Measurements from ENCODE around the gene GPATCH8. TPM values are rescaled to one million over a fixed set of nuclear protein-coding genes. Genes with fewer than 3 reads are reported as not detected.

The GPATCH8 gene
- polyA plus RNA-seq, 1 donor (not counting 4 experiments of a cell fraction or from before 2014, with no cell fraction given), result 15.1 TPM

GRCh38 chr17:44502598-44503146 is 534 bp downstream of the GPATCH8 start:
- peak overlapping the region; percentile 65 for H3K4me2 ChIP-seq (ENCODE audit: control insufficient read depth, extremely low read depth, insufficient read depth, low read depth, low read length)
- FAIRE-seq, result peak; percentile 46
- peak overlapping the region; percentile 98 for H2AFZ ChIP-seq (ENCODE audit: control insufficient read depth, low read length)

DNA sequence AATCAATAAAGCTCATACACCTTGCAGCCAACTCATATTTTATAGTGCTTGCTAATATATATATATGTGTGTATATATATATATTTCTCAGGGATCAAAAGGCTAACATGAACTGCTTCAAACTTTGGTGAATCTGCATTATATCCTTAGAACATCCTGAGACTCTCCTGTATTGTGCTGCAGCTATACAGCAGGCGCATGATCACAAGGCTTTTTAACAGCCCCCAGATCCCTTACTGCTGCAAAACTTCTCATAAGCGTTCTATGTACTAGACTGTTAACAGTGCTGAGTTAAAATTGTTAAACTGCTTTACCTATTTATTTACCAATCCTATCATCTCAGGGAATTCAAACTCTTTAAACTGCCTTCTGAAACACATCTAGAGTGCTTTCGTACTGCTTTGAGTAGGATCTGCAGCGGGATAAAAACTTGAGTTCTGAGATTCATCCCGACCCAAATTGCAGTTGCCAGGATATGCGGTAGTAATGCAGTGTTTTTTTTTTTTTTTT is 1.3 kb downstream of the GPATCH8 start:
- peaks cover 4% of the 10 kb centered on the region for H4K20me1 ChIP-seq (ENCODE audit: control insufficient read depth, extremely low read depth, insufficient read depth, low read length)
- FAIRE-seq, result no peak
- peak overlapping the region; percentile 98 for H3K9ac ChIP-seq (ENCODE audit: control insufficient read depth, extremely low read depth, insufficient read depth, low read length)
- no peaks in the 10 kb centered on the region for H3K27me3 ChIP-seq (ENCODE audit: control insufficient read depth, extremely low read depth, insufficient read depth, low read length)
- no peaks in the 10 kb centered on the region for H3K36me3 ChIP-seq (ENCODE audit: control insufficient read depth in 2 of 2, extremely low read depth in 1 of 2, insufficient read depth in 2 of 2, low read length in 2 of 2)
- peak overlapping the region; percentile 65 for H3K4me2 ChIP-seq (ENCODE audit: control insufficient read depth, extremely low read depth, insufficient read depth, low read depth, low read length)
- no peak for DNase-seq (ENCODE audit: low read depth, low spot score)
- peaks cover 20% of the 10 kb centered on the region for H3K4me1 ChIP-seq (ENCODE audit: control insufficient read depth, extremely low read depth, insufficient read depth, low read length)
- dilution Hi-C loops (cut with MboI; ENCODE audit: extremely low pct_ligation_motif_present, low sequenced_read_pairs), result no loop called here
- peak overlapping the region; percentile 93 for H3K27ac ChIP-seq (ENCODE audit: control insufficient read depth, insufficient read depth, low read length)
- no peak overlapping the region for H2AFZ ChIP-seq (ENCODE audit: control insufficient read depth, low read length)
- peak overlapping the region; percentile 76 to 93 (median 88) for H3K4me3 ChIP-seq (ENCODE audit: control insufficient read depth in 2 of 3, extremely low read depth in 1 of 3, insufficient read depth in 2 of 3, low read depth in 1 of 3, low read length in 3 of 3)
- H3K9me3 ChIP-seq (ENCODE audit: control insufficient read depth, low read depth, low read length), result no peaks in the 10 kb centered on the region
- peaks cover 61% of the 10 kb centered on the region for H3K79me2 ChIP-seq (ENCODE audit: control insufficient read depth, insufficient read depth, low read length)
- no peak for TF ChIP-seq EZH2 (IDR thresholded peaks at IDR 0.05; ENCODE audit: low read length)
- TF ChIP-seq, protein P1, sequence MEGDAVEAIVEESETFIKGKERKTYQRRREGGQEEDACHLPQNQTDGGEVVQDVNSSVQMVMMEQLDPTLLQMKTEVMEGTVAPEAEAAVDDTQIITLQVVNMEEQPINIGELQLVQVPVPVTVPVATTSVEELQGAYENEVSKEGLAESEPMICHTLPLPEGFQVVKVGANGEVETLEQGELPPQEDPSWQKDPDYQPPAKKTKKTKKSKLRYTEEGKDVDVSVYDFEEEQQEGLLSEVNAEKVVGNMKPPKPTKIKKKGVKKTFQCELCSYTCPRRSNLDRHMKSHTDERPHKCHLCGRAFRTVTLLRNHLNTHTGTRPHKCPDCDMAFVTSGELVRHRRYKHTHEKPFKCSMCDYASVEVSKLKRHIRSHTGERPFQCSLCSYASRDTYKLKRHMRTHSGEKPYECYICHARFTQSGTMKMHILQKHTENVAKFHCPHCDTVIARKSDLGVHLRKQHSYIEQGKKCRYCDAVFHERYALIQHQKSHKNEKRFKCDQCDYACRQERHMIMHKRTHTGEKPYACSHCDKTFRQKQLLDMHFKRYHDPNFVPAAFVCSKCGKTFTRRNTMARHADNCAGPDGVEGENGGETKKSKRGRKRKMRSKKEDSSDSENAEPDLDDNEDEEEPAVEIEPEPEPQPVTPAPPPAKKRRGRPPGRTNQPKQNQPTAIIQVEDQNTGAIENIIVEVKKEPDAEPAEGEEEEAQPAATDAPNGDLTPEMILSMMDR (optimal IDR thresholded peaks at IDR 0.05 in 1 of 3, IDR thresholded peaks at IDR 0.05 in 1 of 3, conservative IDR thresholded peaks at IDR 0.05 in 1 of 3; ENCODE audit: extremely low read depth in 1 of 3, insufficient read depth in 2 of 3, low read length in 3 of 3), result no peak
- H3K9me1 ChIP-seq (ENCODE audit: control insufficient read depth, extremely low read depth, insufficient read depth, low read length), result no peaks in the 10 kb centered on the region

More at GRCh38 chr17:44502598-44503146, 534 bp downstream of the GPATCH8 start:
- H3K9me1 ChIP-seq (ENCODE audit: control insufficient read depth, extremely low read depth, insufficient read depth, low read length), result no peaks in the 10 kb centered on the region
- H4K20me1 ChIP-seq (ENCODE audit: control insufficient read depth, extremely low read depth, insufficient read depth, low read length), result peaks cover 4% of the 10 kb centered on the region
- no peak for TF ChIP-seq EZH2 (IDR thresholded peaks at IDR 0.05; ENCODE audit: low read length)
- TF ChIP-seq, protein P1 (optimal IDR thresholded peaks at IDR 0.05 in 1 of 3, IDR thresholded peaks at IDR 0.05 in 1 of 3, conservative IDR thresholded peaks at IDR 0.05 in 1 of 3; ENCODE audit: extremely low read depth in 1 of 3, insufficient read depth in 2 of 3, low read length in 3 of 3), result no peak
- no peaks in the 10 kb centered on the region for H3K9me3 ChIP-seq (ENCODE audit: control insufficient read depth, low read depth, low read length)
- H3K4me1 ChIP-seq (ENCODE audit: control insufficient read depth, extremely low read depth, insufficient read depth, low read length), result peaks cover 20% of the 10 kb centered on the region
- DNase-seq (ENCODE audit: low read depth, low spot score), result no peak
- peak overlapping the region; percentile 93 for H3K27ac ChIP-seq (ENCODE audit: control insufficient read depth, insufficient read depth, low read length)
- peak overlapping the region; percentile 76 to 93 (median 88) for H3K4me3 ChIP-seq (ENCODE audit: control insufficient read depth in 2 of 3, extremely low read depth in 1 of 3, insufficient read depth in 2 of 3, low read depth in 1 of 3, low read length in 3 of 3)
- dilution Hi-C loops (cut with MboI; ENCODE audit: extremely low pct_ligation_motif_present, low sequenced_read_pairs), result no loop called here
- no peaks in the 10 kb centered on the region for H3K36me3 ChIP-seq (ENCODE audit: control insufficient read depth in 2 of 2, extremely low read depth in 1 of 2, insufficient read depth in 2 of 2, low read length in 2 of 2)
- H3K9ac ChIP-seq (ENCODE audit: control insufficient read depth, extremely low read depth, insufficient read depth, low read length), result peak overlapping the region; percentile 98
- H3K79me2 ChIP-seq (ENCODE audit: control insufficient read depth, insufficient read depth, low read length), result peaks cover 53% of the 10 kb centered on the region
- no peaks in the 10 kb centered on the region for H3K27me3 ChIP-seq (ENCODE audit: control insufficient read depth, extremely low read depth, insufficient read depth, low read length)

Measured in keratinocyte (primary cell).